Glutamatergic neuron (in vitro differentiated cells): Measurements from ENCODE around the gene DAGLA. TPM values are rescaled to one million over a fixed set of nuclear protein-coding genes. Genes with fewer than 3 reads are reported as not detected.

Source experiments
- DNase-seq: peaks from one replicate; pipeline ENCODE4 v3.0.0; 2022
- H3K27ac Mint-ChIP-seq: one replicate; pipeline ENCODE4 v1.8.0; 2020; ENCODE audit warnings: mild to moderate bottlenecking, mixed read lengths, inconsistent platforms; ENCODE audit not compliant: unreplicated experiment
- H3K27me3 Mint-ChIP-seq: one replicate; pipeline ENCODE4 v1.8.0; 2020; ENCODE audit warnings: mild to moderate bottlenecking, moderate library complexity, mixed read lengths, inconsistent platforms; ENCODE audit not compliant: unreplicated experiment
- H3K36me3 Mint-ChIP-seq: one replicate; pipeline ENCODE4 v1.8.0; 2020; ENCODE audit warnings: mild to moderate bottlenecking, mixed read lengths, inconsistent platforms; ENCODE audit not compliant: unreplicated experiment
- H3K4me1 Mint-ChIP-seq: one replicate; pipeline ENCODE4 v1.8.0; 2020; ENCODE audit warnings: mild to moderate bottlenecking, low read depth, mixed read lengths, inconsistent platforms; ENCODE audit not compliant: unreplicated experiment
- H3K4me3 Mint-ChIP-seq: one replicate; pipeline ENCODE4 v1.8.0; 2020; ENCODE audit warnings: mild to moderate bottlenecking, mixed read lengths, inconsistent platforms; ENCODE audit not compliant: unreplicated experiment
- H3K9me3 Mint-ChIP-seq: one replicate; pipeline ENCODE4 v1.8.0; 2020; ENCODE audit warnings: mild to moderate bottlenecking, moderate library complexity, mixed read lengths, inconsistent platforms; ENCODE audit not compliant: unreplicated experiment
- CTCF ChIP-seq: fragments of 200-600 bp; sonication (generic); IDR thresholded peaks from one replicate; pipeline ENCODE4 v1.5.0; 2021; ENCODE audit not compliant: partially characterized antibody, unreplicated experiment
- total RNA-seq: library from RNA; stranded (reverse); fragmentation: NEBNext Ultra II Directional; extraction: Animal tissue kit (Norgen Biotek cat#: 25700); gene quantifications from one replicate; pipeline ENCODE4 v1.2.1, GENCODE V29; 2021; ENCODE audit not compliant: unreplicated experiment

DAGLA gene
- total RNA-seq, 1 donor from 2014 or later: 9.6 TPM

DNA sequence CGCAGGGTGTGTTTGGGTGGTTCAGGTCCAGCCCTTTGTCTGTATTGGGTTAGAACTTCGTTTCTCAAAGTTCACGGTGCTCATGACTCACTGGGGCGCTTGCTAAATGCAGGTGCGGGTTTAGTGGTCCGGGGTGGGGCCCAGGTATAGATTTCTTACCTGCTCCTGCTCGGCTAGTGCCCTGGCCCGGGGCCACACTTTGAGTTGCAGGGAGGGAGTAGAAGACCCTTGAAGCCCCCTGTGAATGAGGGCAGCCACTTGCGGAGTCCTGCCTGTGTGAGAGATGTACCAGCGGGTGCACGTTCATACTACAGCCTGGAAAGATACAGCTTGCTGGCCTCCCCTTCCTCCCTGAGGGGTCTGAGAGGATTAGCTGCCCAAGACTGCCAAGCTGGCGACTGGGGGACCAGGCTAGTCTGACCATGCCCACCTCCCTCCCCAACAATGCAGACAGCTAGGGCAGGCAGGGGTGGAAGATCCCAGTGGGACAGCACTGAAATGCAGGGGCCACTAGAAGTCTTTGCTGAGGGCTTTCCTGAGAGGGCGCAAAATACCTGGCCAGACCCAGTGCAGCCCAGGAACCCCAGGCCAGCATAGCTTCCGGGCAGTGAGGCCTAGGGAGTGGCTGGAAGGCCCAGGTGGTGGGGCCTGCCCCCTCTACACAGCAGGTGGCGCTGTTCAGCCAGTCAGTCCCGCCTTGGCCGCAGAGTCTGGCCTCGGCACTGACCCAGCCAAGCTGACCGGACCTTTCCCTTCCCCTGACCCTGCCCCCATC is 67.2 kb downstream of the DAGLA start:
- no peak overlapping the region for H3K4me3 Mint-ChIP-seq
- no peak overlapping the region for H3K27ac Mint-ChIP-seq
- peak; percentile 88 for TF ChIP-seq CTCF
- H3K9me3 Mint-ChIP-seq: peaks cover 3% of the 10 kb centered on the region
- peaks cover 16% of the 10 kb centered on the region for H3K4me1 Mint-ChIP-seq
- peaks cover 9% of the 10 kb centered on the region for H3K27me3 Mint-ChIP-seq
- no peaks in the 10 kb centered on the region for H3K36me3 Mint-ChIP-seq
- peak; percentile 87 for DNase-seq

GRCh38 chr11:61747967-61748285 is 67.7 kb downstream of the DAGLA start:
- Mint-ChIP-seq H3K36me3 (no peaks in the 10 kb centered on the region), H3K9me3 (peaks cover 3% of the 10 kb centered on the region), H3K4me3 (no peak overlapping the region), H3K4me1 (peaks cover 15% of the 10 kb centered on the region), H3K27me3 (peaks cover 7% of the 10 kb centered on the region), H3K27ac (no peak overlapping the region)
- DNase-seq: no peak
- peak; percentile 23 for TF ChIP-seq CTCF

DNA sequence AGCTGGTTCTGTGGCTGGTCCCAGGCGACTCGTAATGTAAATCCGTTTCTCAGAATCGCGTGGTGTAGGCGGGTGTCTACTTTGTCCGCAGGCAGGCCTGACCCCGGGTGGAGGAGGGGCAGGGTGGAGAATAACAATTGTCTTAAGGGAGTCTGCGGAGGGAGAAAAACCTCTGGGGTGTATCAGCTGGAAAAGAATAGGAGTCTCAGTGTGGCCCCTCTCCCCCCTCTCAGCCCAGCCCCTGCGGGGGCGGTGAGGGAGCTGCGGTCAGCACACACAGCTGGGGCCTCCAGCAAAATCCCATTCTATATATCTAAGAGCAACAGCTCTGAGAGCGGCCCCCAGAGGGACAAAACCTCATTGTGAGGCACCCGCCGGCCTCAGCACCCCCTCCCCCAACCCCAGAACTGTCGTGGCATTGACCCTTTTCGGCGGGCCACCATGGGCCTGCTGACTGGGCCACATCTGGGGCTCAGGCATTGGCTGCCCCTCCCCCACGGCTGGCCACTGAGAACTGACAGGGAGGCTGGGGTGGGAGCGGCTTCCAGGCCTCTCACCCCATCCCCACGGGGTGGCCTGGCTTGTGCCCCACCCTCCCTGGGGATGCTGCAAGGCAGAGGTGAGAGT is 69.5 kb downstream of the DAGLA start:
- no peaks in the 10 kb centered on the region for H3K36me3 Mint-ChIP-seq
- H3K9me3 Mint-ChIP-seq: peaks cover 3% of the 10 kb centered on the region
- H3K27ac Mint-ChIP-seq: peak overlapping the region; percentile 39
- peaks cover 14% of the 10 kb centered on the region for H3K4me1 Mint-ChIP-seq
- H3K27me3 Mint-ChIP-seq: peaks cover 18% of the 10 kb centered on the region
- TF ChIP-seq CTCF: no peak
- H3K4me3 Mint-ChIP-seq: no peak overlapping the region
- no peak for DNase-seq

- DNase-seq: no peak
- Mint-ChIP-seq H3K27ac (no peak overlapping the region), H3K36me3 (no peaks in the 10 kb centered on the region), H3K27me3 (peaks cover 18% of the 10 kb centered on the region), H3K9me3 (peaks cover 3% of the 10 kb centered on the region), H3K4me1 (peaks cover 14% of the 10 kb centered on the region), H3K4me3 (no peak overlapping the region)
- no peak for TF ChIP-seq CTCF
These were observed 70.6 kb downstream of the DAGLA start for GRCh38 chr11:61750631-61751273.

- Mint-ChIP-seq H3K27me3 (peaks cover 18% of the 10 kb centered on the region), H3K4me1 (peaks cover 11% of the 10 kb centered on the region), H3K27ac (no peak overlapping the region), H3K9me3 (peaks cover 2% of the 10 kb centered on the region), H3K4me3 (no peak overlapping the region), H3K36me3 (no peaks in the 10 kb centered on the region)
- DNase-seq: no peak
- no peak for TF ChIP-seq CTCF
These were observed 71.2 kb downstream of the DAGLA start for GRCh38 chr11:61751384-61751783.
